Spleen (tissue), 11 donors: ENCODE results near the gene DENND6B. TPM values are rescaled to one million over a fixed set of nuclear protein-coding genes. Genes with fewer than 3 reads are reported as not detected.

Experiments
- DNase-seq: peaks from one replicate; pipeline ENCODE4 v3.0.0-alpha.2; 2020
- H3K27ac ChIP-seq, 8 donors: fragments of 200-600 bp; sonication (generic) in 7 of 8; 1 replicate in 4 of 8; 2 replicates in 4 of 8; pipeline versions ENCODE4 v1.5.0 to v1.8.0; 2016 to 2021; ENCODE audit warnings: inconsistent platforms in 4 of 8, mild to moderate bottlenecking in 4 of 8, moderate library complexity in 1 of 8
- H3K27me3 ChIP-seq, 7 donors: fragments of 200-600 bp; sonication (generic) in 6 of 7; replicated peaks in 1 of 7; 1 replicate in 4 of 7; 2 replicates in 3 of 7; pipeline versions ENCODE4 v1.5.0 to v1.8.0; 2016 to 2021; ENCODE audit warnings: inconsistent platforms in 3 of 7, mild to moderate bottlenecking in 1 of 7
- H3K36me3 ChIP-seq, 6 donors: fragments of 200-600 bp; sonication (generic) in 5 of 6; 1 replicate in 4 of 6; 2 replicates in 2 of 6; pipeline versions ENCODE4 v1.5.0 to v1.8.0; 2016 to 2021; ENCODE audit warnings: inconsistent platforms in 2 of 6
- H3K4me1 ChIP-seq, 6 donors: fragments of 200-600 bp; sonication (generic) in 5 of 6; 1 replicate in 3 of 6; 2 replicates in 3 of 6; pipeline versions ENCODE4 v1.5.0 to v1.8.0; 2016 to 2021; ENCODE audit warnings: inconsistent platforms in 3 of 6
- H3K4me3 ChIP-seq, 8 donors: fragments of 200-600 bp; sonication (generic) in 7 of 8; 1 replicate in 4 of 8; 2 replicates in 4 of 8; pipeline versions ENCODE4 v1.5.0 to v1.8.0; 2016 to 2021; ENCODE audit warnings: inconsistent platforms in 4 of 8, mild to moderate bottlenecking in 4 of 8, moderate library complexity in 2 of 8
- H3K9me3 ChIP-seq, 8 donors: fragments of 200-600 bp; sonication (generic) in 7 of 8; 1 replicate in 4 of 8; 2 replicates in 4 of 8; pipeline versions ENCODE4 v1.5.0 to v1.8.0; 2016 to 2021; ENCODE audit warnings: inconsistent platforms in 4 of 8
- CTCF ChIP-seq, 11 experiments: fragments of 200-600 bp in 7 of 11; fragments of 450-650 bp in 4 of 11; sonication (generic) in 4 of 11; IDR thresholded peaks in 8 of 11; conservative IDR thresholded peaks in 3 of 11; 1 replicate in 7 of 11; 2 replicates in 4 of 11; pipeline versions ENCODE4 v1.4.0 to v1.8.0; 2016 to 2021; ENCODE audit warnings: antibody characterized with exemption in 11 of 11, inconsistent platforms in 4 of 11, mild to moderate bottlenecking in 1 of 11
- POLR2A ChIP-seq, 3 donors: fragments of 450-650 bp; IDR thresholded peaks; one replicate each; pipeline ENCODE4 v1.5.1; 2017; ENCODE audit warnings: antibody characterized with exemption in 3 of 3, mild to moderate bottlenecking in 1 of 3
- POLR2AphosphoS5 ChIP-seq, 3 donors: sonication (generic); formaldehyde crosslinking; IDR thresholded peaks; one replicate each; pipeline ENCODE4 v1.5.1; 2017; ENCODE audit warnings: antibody characterized with exemption in 3 of 3
- WGBS, 5 donors: extraction: QIAGEN DNeasy Blood & Tissue Kit in 3 of 5; methylation state at CpG; one replicate each; pipeline versions ENCODE4 v1.1.5 to v1.1.7; 2013 to 2018; 5-methylcytosine and 5-hydroxymethylcytosine counted together
- intact Hi-C: fragments of 100-400 bp; cut with DNase I; formaldehyde crosslinking; loops from one replicate; pipeline ENCODE4 v1.15.0; 2023; ENCODE audit warnings: low total_unique reads
- polyA plus RNA-seq, 3 donors: library from polyadenylated mRNA; stranded (reverse); fragments of 200-250 nt; gene quantifications; one replicate each; pipeline ENCODE4 v1.2.1, GENCODE V29; 2013
- total RNA-seq, 7 donors: library from RNA; depleted of rRNA in 3 of 7; stranded (reverse); fragments of >200 nt in 3 of 7; fragmentation: NEBNext Ultra II Directional in 4 of 7; extraction: Animal tissue kit (Norgen Biotek cat#: 25700) in 4 of 7; gene quantifications; one replicate each; pipeline versions ENCODE4 v1.1.0 to v1.2.1, GENCODE V29; 2016 to 2021
- donor health status: healthy with polysubstance abuse.
- donor health status: DM: no; HTN: no; CAD: no; lungs with moderate emphysema.
- donor health status: DM: no; HTN: no; CAD: no.
- donor health status: Bipolar disorder and iron deficiency.
- donor health status: healthy.
- donor health status: DM: no; HTN: no; CAD: no.
- donor health status: DM: yes; HTN: yes; CAD: no.

Gene DENND6B
- total and polyA plus RNA-seq, 10 donors = 4.5 to 10.4 (median 6.3) TPM

DNA sequence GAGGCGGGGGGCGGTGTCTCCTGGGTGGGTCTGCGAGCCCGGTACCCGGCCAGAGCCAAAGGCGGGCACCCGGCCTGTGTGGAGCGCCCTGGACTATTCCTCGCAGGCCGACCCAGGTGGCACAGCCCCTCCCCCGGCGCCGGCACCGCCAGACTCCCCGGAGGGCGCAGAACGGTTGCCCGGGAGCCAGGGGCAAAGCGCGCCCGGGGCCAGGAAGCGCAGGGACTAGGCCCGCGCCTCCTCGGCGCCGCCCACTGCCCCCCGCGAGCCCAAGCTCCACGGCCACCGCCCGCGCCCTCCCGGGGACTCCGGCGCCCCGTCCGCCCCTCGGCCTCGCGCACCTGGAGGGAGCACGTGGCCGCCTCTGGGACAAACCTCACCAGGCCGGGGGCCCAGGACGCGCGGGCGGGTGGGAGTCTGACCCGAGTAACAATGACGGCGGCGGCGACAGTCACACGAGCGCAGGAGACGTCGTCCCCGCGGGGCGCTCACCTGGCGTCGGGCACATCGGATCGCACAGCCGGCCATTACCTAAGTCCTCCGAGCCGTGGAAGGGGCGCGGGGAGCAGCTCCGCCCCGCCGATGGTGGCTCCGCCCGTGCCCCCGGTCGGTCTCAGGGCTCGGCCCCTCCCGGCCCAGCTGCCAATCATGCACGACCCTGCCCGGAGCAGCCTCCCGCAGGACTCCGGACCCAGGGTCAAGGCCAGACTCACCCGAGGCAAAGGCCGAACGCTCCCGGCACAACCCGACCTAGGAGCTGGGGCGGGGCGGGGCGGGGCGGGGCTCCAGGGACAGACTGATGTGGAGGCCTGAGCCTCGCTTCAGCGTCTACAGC, 26.8 kb downstream of the DENND6B start:
- H3K4me1 ChIP-seq = peaks cover 79 to 100% (median 96%) of the 10 kb centered on the region in 6 donors
- DNase-seq = no peak
- peaks cover 0 to 56% (median 9%) of the 10 kb centered on the region in 7 donors for H3K27me3 ChIP-seq

DNA sequence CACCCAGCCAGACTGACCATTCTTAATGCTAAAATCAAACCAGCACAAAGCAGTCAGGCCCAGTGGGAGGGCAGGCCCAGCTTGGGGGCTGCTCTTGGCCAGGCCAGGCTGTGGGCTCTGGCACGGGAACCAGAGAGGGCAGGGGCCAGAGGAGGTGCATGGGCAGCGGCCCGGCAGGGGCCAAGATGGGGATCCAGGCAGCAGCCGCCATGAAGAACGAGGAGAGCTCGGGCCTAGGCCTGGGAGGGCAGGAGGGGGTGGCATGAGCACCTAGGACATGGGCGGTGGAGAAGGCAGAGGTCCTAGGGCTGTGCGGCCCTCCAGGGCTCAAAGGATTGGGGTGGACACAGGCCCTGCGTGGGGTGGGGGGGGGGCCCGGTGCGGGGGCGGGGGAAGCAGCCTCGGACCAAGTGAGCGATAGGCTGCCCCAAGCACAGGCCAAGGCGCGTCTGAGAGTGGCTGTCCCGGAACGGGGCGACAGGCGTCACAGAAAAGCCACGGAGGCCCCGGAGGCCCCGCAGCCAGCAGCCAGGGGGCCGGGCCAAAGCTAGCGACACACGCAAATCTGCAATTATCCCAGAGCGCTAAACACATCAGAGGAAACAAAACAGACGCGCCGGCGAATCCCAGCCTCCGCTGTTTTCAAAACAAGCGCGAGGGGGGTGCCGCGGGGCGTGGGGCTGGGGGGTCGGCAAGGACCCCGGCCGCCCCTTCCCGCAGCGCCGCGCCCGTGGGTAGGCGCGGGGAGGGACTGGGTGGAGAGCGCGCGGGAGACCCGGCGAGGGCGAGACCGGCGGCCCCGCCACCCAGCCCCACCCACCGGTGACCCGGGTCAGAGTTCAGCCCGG, 27.7 kb downstream of the DENND6B start:
- intact Hi-C loops = no loop called here

More for the DNA sequence above, 26.8 kb downstream of the DENND6B start:
- peaks cover 0 to 22% (median 0%) of the 10 kb centered on the region in 6 donors for H3K36me3 ChIP-seq
- TF ChIP-seq POLR2AphosphoS5 (IDR thresholded peaks at IDR 0.05) (peak in 2 of 3 donors; percentile 60 to 74), POLR2A (IDR thresholded peaks at IDR 0.05) (no peak)
- no peaks in the 10 kb centered on the region for H3K9me3 ChIP-seq
- H3K4me3 ChIP-seq = peak overlapping the region; percentile 20 to 91 (median 32)
- 17 to 36% (median 30%) methylated on average over 11 to 93 of the region's 93 CpGs for WGBS, 5 donors
- intact Hi-C loops = no loop called here
- H3K27ac ChIP-seq = peak overlapping the region; percentile 27 to 96 (median 81)

DNA sequence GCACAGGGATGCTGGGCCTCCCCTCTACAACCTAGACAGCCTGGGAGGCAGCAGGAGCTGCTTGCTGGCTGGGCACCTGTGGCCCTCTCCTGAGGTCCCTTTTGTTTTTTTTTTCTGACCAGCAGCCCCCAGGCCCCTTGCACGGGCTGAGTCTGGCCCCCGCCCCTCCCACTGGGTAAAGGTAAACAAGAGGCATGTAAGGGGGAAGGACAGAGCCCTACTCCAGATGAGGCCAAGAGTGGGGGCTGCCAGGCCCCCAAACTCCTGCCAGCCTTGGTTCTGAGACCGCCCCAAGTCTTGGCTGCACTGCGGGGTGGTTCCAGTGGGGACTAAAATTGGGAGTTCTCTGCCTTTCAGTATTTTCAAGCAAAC, 28.6 kb downstream of the DENND6B start:
- DNase-seq = no peak
- 70 to 92% (median 85%) methylated on average over 4 of the region's 4 CpGs for WGBS, 5 donors
- intact Hi-C loops = no loop called here
- H3K36me3 ChIP-seq = peaks cover 0 to 11% (median 0%) of the 10 kb centered on the region in 6 donors
- peak overlapping the region in 7 of 8 donors; percentile 29 to 96 (median 91) for H3K27ac ChIP-seq
- peak overlapping the region in 1 of 8 donors; percentile 32 for H3K4me3 ChIP-seq
- H3K4me1 ChIP-seq = peaks cover 76 to 100% (median 96%) of the 10 kb centered on the region in 6 donors
- H3K27me3 ChIP-seq = peaks cover 0 to 55% (median 9%) of the 10 kb centered on the region in 7 donors
- TF ChIP-seq CTCF (IDR thresholded peaks at IDR 0.05 in 8 of 11, conservative IDR thresholded peaks at IDR 0.05 in 3 of 11) (no peak), POLR2A (IDR thresholded peaks at IDR 0.05) (no peak), POLR2AphosphoS5 (IDR thresholded peaks at IDR 0.05) (no peak)
- no peaks in the 10 kb centered on the region for H3K9me3 ChIP-seq

More for the DNA sequence above, 27.7 kb downstream of the DENND6B start:
- 14 to 51% (median 24%) methylated on average over 6 to 59 of the region's 59 CpGs for WGBS, 5 donors
- H3K27me3 ChIP-seq = peaks cover 0 to 53% (median 9%) of the 10 kb centered on the region in 7 donors
- no peaks in the 10 kb centered on the region for H3K9me3 ChIP-seq
- peaks cover 0 to 20% (median 0%) of the 10 kb centered on the region in 6 donors for H3K36me3 ChIP-seq
- TF ChIP-seq POLR2A (IDR thresholded peaks at IDR 0.05) (no peak), CTCF (IDR thresholded peaks at IDR 0.05 in 8 of 11, conservative IDR thresholded peaks at IDR 0.05 in 3 of 11) (peak in 2 of 11 experiments; percentile 12 to 44), POLR2AphosphoS5 (IDR thresholded peaks at IDR 0.05) (peak in 2 of 3 donors; percentile 24 to 46)
- peaks cover 77 to 100% (median 96%) of the 10 kb centered on the region in 6 donors for H3K4me1 ChIP-seq
- H3K4me3 ChIP-seq = peak overlapping the region; percentile 20 to 91 (median 32)
- no peak for DNase-seq
- H3K27ac ChIP-seq = peak overlapping the region in 7 of 8 donors; percentile 43 to 96 (median 91)

DNA sequence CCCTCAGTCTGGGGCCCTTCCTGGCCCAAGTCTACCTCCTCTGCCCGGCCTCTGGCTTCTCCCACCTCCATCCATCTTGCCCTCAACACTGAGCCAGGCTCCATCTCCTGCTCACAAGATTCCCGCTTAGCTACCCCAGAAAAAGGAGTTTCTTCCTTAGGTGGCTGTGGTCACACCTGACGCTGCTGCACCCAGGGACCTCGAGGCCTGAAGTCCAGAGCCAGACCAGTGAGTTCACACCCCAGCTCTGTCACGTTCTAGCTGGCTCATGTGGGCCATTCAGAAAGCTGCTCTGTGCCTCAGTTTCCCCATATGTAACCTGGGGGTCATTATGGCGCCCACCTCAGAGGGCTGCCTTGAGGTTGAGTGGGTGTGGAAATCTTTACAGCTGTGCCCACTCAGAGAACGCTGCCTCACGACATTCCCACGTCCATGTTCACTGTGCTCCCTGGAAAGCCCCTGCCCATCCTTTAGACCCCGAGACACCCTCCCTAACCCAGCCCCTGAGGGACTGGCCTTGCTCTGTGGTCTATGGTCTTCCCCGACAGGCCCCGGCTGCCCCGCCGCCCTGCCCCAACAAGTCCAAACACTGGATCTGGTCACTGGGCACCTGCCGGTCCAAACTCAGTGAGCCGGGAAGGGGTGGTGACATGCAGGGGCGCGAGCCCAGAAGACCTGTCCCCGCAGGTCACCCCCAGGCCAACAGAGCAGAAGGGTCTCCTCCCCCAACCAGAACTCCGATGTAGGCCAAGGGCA, 29.1 kb downstream of the DENND6B start:
- DNase-seq = no peak
- no peaks in the 10 kb centered on the region for H3K9me3 ChIP-seq
- H3K4me3 ChIP-seq = peak overlapping the region in 2 of 8 donors; percentile 11 to 32
- H3K36me3 ChIP-seq = peaks cover 0 to 7% (median 0%) of the 10 kb centered on the region in 6 donors
- H3K4me1 ChIP-seq = peaks cover 75 to 100% (median 96%) of the 10 kb centered on the region in 6 donors
- WGBS, 5 donors = 73 to 85% (median 77%) methylated on average over 11 to 20 of the region's 20 CpGs
- intact Hi-C loops = no loop called here
- H3K27ac ChIP-seq = peak overlapping the region; percentile 29 to 96 (median 81)
- TF ChIP-seq POLR2AphosphoS5 (IDR thresholded peaks at IDR 0.05) = peak in 1 of 3 donors; percentile 39
- no peak for TF ChIP-seq POLR2A (IDR thresholded peaks at IDR 0.05)
- peaks cover 0 to 61% (median 10%) of the 10 kb centered on the region in 7 donors for H3K27me3 ChIP-seq
